HG02970 (cell line): ENCODE data around the gene TAS2R10.
"Not testable (repeated sequence)": the region's sequence is repeated elsewhere in the genome, so short reads cannot be mapped to it uniquely, and the experiment has no call there.

ENCODE experiments used
- ATAC-seq: cut with Tn5 transposase; IDR thresholded peaks from one replicate; pipeline ENCODE4 v1.9.1; 2021; ENCODE audit warnings: mild to moderate bottlenecking, moderate library complexity, moderate number of reproducible peaks; ENCODE audit not compliant: unreplicated experiment, low FRiP score

Gene TAS2R10

GRCh38 chr12:10791769-10792168, 34.4 kb downstream of the TAS2R10 start:
- not testable (repeated sequence) for ATAC-seq

GRCh38 chr12:10783252-10783651, 42.9 kb downstream of the TAS2R10 start:
- ATAC-seq: no peak

GRCh38 chr12:10779103-10779502, 47.1 kb downstream of the TAS2R10 start:
- no peak for ATAC-seq
